GM12878 (cell line): ENCODE data around the gene ABL1. TPM values are rescaled to one million over a fixed set of nuclear protein-coding genes. Genes with fewer than 3 reads are reported as not detected.
A peak's percentile ranks its signal among the peaks of the same experiment; 100 is the strongest.

ENCODE experiments used
- BHLHE40 ChIP-seq, 2 experiments: fragments of 450-650 bp in 1 of 2; IDR thresholded peaks; 2 replicates each; pipeline ENCODE4 v1.6.1; 2011 to 2017; ENCODE audit warnings: low read depth in 2 of 2, borderline replicate concordance in 1 of 2, improper control_type of control experiment in 1 of 2, low read length in 1 of 2, mild to moderate bottlenecking in 1 of 2
- BMI1 ChIP-seq: fragments of 450-650 bp; IDR thresholded peaks from 2 replicates; pipeline ENCODE4 v1.6.1; 2016; ENCODE audit warnings: mild to moderate bottlenecking, moderate library complexity, borderline replicate concordance
- CREB1 ChIP-seq: IDR thresholded peaks from 2 replicates; pipeline ENCODE4 v1.6.1; 2012; ENCODE audit warnings: low read depth, mild to moderate bottlenecking, inconsistent platforms
- E2F4 ChIP-seq: IDR thresholded peaks from 2 replicates; pipeline ENCODE4 v1.6.1; 2012; ENCODE audit warnings: low read depth, low read length, improper control_type of control experiment
- EP300 ChIP-seq, 2 experiments: fragments of 150-350 bp in 1 of 2; IDR thresholded peaks; 2 replicates each; pipeline ENCODE4 v1.6.1; 2011 to 2012; ENCODE audit warnings: low read depth in 2 of 2, low read length in 2 of 2, borderline replicate concordance in 1 of 2, improper control_type of control experiment in 1 of 2, inconsistent platforms in 1 of 2; ENCODE audit not compliant: control insufficient read depth in 1 of 2
- FOXM1 ChIP-seq: IDR thresholded peaks from 2 replicates; pipeline ENCODE4 v1.6.1; 2012; ENCODE audit warnings: low read depth, mild to moderate bottlenecking, inconsistent platforms, low read length, moderate library complexity
- HDGF ChIP-seq: fragments of 450-650 bp; IDR thresholded peaks from 2 replicates; pipeline ENCODE4 v1.6.1; 2016; ENCODE audit warnings: antibody characterized with exemption
- MTA2 ChIP-seq: fragments of 450-650 bp; IDR thresholded peaks from 2 replicates; pipeline ENCODE4 v1.6.1; 2016; ENCODE audit warnings: low read depth, mild to moderate bottlenecking, moderate library complexity
- NFXL1 ChIP-seq: fragments of 450-650 bp; IDR thresholded peaks from 2 replicates; pipeline ENCODE4 v1.6.1; 2017; ENCODE audit warnings: antibody characterized with exemption, mild to moderate bottlenecking, borderline replicate concordance
- NR2C2 ChIP-seq: IDR thresholded peaks from 2 replicates; pipeline ENCODE4 v1.6.1; 2011; ENCODE audit warnings: borderline replicate concordance, low read depth; ENCODE audit not compliant: control insufficient read depth, insufficient read length
- NR2F1 ChIP-seq: fragments of 450-650 bp; conservative IDR thresholded peaks from 2 replicates; pipeline ENCODE4 v1.6.1; 2017; ENCODE audit warnings: mild to moderate bottlenecking
- POLR2AphosphoS5 ChIP-seq: IDR thresholded peaks from 2 replicates; pipeline ENCODE4 v1.6.1; 2011; ENCODE audit warnings: mild to moderate bottlenecking, low read length, inconsistent platforms
- PRDM15 ChIP-seq: fragments of 450-650 bp; formaldehyde crosslinking; IDR thresholded peaks from 2 replicates; pipeline ENCODE4 v1.4.0; 2020; ENCODE audit warnings: mild to moderate bottlenecking, moderate library complexity
- RCOR1 ChIP-seq: conservative IDR thresholded peaks from 2 replicates; pipeline ENCODE4 v1.6.1; 2012; ENCODE audit warnings: low read depth, low read length, improper control_type of control experiment
- SREBF2 ChIP-seq: IDR thresholded peaks from 2 replicates; pipeline ENCODE4 v1.6.1; 2012; ENCODE audit warnings: mild to moderate bottlenecking, low read length
- TCF7 ChIP-seq: IDR thresholded peaks from 2 replicates; pipeline ENCODE4 v1.6.1; 2014; ENCODE audit warnings: antibody characterized with exemption, borderline replicate concordance
- USF1 ChIP-seq: IDR thresholded peaks from 2 replicates; pipeline ENCODE4 v1.6.1; 2011; ENCODE audit warnings: borderline replicate concordance, low read depth, mild to moderate bottlenecking, moderate library complexity, mixed read lengths, low read length; ENCODE audit not compliant: insufficient read depth; ENCODE audit errors: extremely low read length
- polyA plus RNA-seq, 11 experiments: library from polyadenylated mRNA; depleted of rRNA in 4 of 11; unstranded in 6 of 11; stranded (reverse) in 5 of 11; fragments of >200 nt; fragmentation: Nextera tagmentation in 4 of 11; fragmentation: Illumina TruSeq in 1 of 11; extraction: Ambion mirVana in 4 of 11; extraction: Trizol in 1 of 11; gene quantifications; 1 replicate in 1 of 11; 2 replicates in 10 of 11; pipeline versions ENCODE4 v1.2.1 to v1.2.3, GENCODE V29; 2011 to 2016; ENCODE audit warnings: inconsistent platforms in 2 of 11, missing spikeins in 2 of 11, low read depth in 1 of 11
- total RNA-seq, 4 experiments: library from RNA; depleted of rRNA in 3 of 4; stranded (reverse); fragments of >200 nt in 3 of 4; fragmentation: Illumina TruSeq in 1 of 4; extraction: Trizol in 1 of 4; gene quantifications; 2 replicates each; pipeline versions ENCODE4 v1.2.1 to v1.2.3, GENCODE V29; 2013 to 2021
- TF ChIP-seq, protein P1 (sequence below): IDR thresholded peaks from 2 replicates; pipeline ENCODE4 v1.6.1; 2012; ENCODE audit warnings: low read length, inconsistent platforms
- TF ChIP-seq, protein P2 (sequence below): fragments of 450-650 bp; IDR thresholded peaks from 2 replicates; pipeline ENCODE4 v1.6.1; 2017; ENCODE audit warnings: mild to moderate bottlenecking

The ABL1 gene
- total and polyA plus RNA-seq, 10 of the 15 experiments (the other 5 are each of a cell fraction or from before 2014, with no cell fraction given): 0.79 to 51.5 (median 16.3) TPM

DNA sequence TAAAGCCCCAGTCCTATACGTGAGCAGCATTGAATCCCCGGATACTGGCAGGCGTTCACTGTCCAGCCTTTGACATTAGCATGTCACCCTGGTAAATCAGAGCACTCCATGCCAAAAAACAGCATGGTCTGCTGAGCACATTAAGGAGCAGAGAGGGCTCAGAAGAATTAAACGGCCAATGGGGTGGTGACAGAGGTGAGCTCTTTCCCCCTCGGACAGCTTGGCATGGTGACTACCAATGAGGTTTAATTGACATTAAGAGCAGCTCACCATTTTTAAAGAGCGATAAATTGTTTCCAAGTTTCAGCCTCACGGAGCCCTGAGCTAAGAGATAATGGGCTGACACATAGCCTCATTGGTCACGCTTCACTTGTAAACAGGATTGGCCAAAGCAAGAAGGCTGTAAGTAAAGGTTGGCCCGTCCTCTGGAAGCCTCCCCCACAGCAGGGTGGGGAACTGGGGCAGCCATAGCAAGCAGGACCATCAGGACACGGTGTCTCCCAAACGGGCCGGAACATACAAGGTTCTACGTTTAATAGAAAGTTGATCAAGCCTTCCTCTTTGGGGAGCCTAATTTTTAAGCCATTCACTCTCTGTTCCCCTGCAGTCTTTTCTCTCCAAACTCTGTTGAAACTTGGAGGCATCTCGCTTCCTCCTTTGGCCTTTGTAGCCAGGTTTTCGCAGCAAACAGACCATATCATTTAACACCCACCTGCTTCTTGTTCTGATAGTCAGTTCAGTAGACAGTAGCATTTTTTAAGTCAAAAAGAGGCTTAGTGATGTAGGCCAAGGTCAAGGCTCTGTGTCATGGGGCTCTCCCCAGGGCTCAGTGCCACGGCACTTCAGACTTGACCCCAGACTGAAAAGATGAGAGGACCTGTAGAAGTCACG is 35.7 kb downstream of the ABL1 start (continued):
- TF ChIP-seq CREB1 (peak; percentile 75), NFXL1 (no peak), USF1 (no peak), BMI1 (no peak; the same call in 1 of the 2 replicates), PRDM15 (CRISPR knock-in tag) (no peak), NR2F1 (peak; percentile 95), SREBF2 (no peak), MTA2 (peak; percentile 62; the same call in 1 of the 2 replicates), EP300 (IDR thresholded peaks at IDR 0.05; ENCODE audit: borderline replicate concordance in 1 of 2, control insufficient read depth in 1 of 2, low read depth in 2 of 2, low read length in 2 of 2) (peak in 1 of 2 experiments; percentile 25; a peak in 1 of 4 replicates), E2F4 (no peak), BHLHE40 (IDR thresholded peaks at IDR 0.05; ENCODE audit: borderline replicate concordance in 1 of 2, low read depth in 2 of 2, low read length in 1 of 2) (peak in 1 of 2 experiments; percentile 15; a peak in 1 of 4 replicates), RCOR1 (no peak), FOXM1 (peak; percentile 83), POLR2AphosphoS5 (no peak), NR2C2 (no peak), HDGF (no peak), TCF7 (peak; percentile 14; the same call in 1 of the 2 replicates)
- TF ChIP-seq, protein P1, sequence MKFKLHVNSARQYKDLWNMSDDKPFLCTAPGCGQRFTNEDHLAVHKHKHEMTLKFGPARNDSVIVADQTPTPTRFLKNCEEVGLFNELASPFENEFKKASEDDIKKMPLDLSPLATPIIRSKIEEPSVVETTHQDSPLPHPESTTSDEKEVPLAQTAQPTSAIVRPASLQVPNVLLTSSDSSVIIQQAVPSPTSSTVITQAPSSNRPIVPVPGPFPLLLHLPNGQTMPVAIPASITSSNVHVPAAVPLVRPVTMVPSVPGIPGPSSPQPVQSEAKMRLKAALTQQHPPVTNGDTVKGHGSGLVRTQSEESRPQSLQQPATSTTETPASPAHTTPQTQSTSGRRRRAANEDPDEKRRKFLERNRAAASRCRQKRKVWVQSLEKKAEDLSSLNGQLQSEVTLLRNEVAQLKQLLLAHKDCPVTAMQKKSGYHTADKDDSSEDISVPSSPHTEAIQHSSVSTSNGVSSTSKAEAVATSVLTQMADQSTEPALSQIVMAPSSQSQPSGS: 0 out of 2 replicates have a peak, but pooled peaks have one; percentile 63
- TF ChIP-seq, protein P2, sequence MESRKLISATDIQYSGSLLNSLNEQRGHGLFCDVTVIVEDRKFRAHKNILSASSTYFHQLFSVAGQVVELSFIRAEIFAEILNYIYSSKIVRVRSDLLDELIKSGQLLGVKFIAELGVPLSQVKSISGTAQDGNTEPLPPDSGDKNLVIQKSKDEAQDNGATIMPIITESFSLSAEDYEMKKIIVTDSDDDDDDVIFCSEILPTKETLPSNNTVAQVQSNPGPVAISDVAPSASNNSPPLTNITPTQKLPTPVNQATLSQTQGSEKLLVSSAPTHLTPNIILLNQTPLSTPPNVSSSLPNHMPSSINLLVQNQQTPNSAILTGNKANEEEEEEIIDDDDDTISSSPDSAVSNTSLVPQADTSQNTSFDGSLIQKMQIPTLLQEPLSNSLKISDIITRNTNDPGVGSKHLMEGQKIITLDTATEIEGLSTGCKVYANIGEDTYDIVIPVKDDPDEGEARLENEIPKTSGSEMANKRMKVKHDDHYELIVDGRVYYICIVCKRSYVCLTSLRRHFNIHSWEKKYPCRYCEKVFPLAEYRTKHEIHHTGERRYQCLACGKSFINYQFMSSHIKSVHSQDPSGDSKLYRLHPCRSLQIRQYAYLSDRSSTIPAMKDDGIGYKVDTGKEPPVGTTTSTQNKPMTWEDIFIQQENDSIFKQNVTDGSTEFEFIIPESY: no peak
